ENCODE results near the gene MCC.

The MCC gene

DNA sequence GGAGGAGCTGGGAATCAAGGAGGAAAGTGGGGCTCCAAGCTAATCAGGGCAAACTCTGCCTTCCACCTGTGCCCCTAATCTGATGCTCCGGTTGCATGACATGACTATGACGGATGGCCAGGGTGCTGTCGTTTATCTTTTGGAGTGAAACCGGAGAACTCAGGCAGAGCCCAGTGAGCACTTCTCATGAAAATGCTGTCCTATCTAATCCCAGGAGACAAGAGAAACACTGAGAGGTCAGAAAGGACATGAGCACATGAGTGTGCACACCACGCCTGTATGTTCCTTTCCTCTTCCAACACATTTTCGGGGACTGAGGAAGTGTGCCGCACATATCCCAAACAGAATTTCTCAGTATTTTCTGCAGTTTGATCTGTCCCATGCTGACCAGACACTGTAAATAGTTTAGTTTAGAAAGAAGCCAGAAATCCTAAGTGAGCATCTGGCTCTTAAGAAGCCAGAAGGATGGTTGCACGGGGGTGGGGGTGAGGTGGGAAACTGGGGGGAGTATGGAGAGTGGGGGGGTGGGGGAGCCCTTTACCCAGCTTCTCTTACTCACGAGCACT is 270.6 kb downstream of the MCC start (continued):
- TF ChIP-seq KLF9 (tag by site-specific recombination; IDR thresholded peaks at IDR 0.05; ENCODE audit: low read depth): no peak
- TF ChIP-seq ZNF623 (tag by site-specific recombination; IDR thresholded peaks at IDR 0.05): no peak
- TF ChIP-seq, protein P1, sequence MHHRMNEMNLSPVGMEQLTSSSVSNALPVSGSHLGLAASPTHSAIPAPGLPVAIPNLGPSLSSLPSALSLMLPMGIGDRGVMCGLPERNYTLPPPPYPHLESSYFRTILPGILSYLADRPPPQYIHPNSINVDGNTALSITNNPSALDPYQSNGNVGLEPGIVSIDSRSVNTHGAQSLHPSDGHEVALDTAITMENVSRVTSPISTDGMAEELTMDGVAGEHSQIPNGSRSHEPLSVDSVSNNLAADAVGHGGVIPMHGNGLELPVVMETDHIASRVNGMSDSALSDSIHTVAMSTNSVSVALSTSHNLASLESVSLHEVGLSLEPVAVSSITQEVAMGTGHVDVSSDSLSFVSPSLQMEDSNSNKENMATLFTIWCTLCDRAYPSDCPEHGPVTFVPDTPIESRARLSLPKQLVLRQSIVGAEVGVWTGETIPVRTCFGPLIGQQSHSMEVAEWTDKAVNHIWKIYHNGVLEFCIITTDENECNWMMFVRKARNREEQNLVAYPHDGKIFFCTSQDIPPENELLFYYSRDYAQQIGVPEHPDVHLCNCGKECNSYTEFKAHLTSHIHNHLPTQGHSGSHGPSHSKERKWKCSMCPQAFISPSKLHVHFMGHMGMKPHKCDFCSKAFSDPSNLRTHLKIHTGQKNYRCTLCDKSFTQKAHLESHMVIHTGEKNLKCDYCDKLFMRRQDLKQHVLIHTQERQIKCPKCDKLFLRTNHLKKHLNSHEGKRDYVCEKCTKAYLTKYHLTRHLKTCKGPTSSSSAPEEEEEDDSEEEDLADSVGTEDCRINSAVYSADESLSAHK (tag by site-specific recombination; IDR thresholded peaks at IDR 0.05): no peak
- no peak for TF ChIP-seq SCRT1 (tag by site-specific recombination; IDR thresholded peaks at IDR 0.05; ENCODE audit: borderline replicate concordance)
- no peak for TF ChIP-seq ZNF544 (tag by site-specific recombination; IDR thresholded peaks at IDR 0.05)
- TF ChIP-seq ZNF416 (tag by site-specific recombination; IDR thresholded peaks at IDR 0.05): no peak
- TF ChIP-seq ZNF548 (tag by site-specific recombination; IDR thresholded peaks at IDR 0.05): no peak
- TF ChIP-seq ZFHX2 (tag by site-specific recombination; conservative IDR thresholded peaks at IDR 0.05): no peak
- no peak for TF ChIP-seq ZNF155 (tag by site-specific recombination; IDR thresholded peaks at IDR 0.05)
- TF ChIP-seq, protein P2, sequence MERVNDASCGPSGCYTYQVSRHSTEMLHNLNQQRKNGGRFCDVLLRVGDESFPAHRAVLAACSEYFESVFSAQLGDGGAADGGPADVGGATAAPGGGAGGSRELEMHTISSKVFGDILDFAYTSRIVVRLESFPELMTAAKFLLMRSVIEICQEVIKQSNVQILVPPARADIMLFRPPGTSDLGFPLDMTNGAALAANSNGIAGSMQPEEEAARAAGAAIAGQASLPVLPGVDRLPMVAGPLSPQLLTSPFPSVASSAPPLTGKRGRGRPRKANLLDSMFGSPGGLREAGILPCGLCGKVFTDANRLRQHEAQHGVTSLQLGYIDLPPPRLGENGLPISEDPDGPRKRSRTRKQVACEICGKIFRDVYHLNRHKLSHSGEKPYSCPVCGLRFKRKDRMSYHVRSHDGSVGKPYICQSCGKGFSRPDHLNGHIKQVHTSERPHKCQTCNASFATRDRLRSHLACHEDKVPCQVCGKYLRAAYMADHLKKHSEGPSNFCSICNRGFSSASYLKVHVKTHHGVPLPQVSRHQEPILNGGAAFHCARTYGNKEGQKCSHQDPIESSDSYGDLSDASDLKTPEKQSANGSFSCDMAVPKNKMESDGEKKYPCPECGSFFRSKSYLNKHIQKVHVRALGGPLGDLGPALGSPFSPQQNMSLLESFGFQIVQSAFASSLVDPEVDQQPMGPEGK (tag by site-specific recombination; IDR thresholded peaks at IDR 0.05): peak; percentile 30; the same call in 1 of the 2 replicates
- TF ChIP-seq SETDB1 (IDR thresholded peaks at IDR 0.05; ENCODE audit: insufficient read length, low read length): no peak
- TF ChIP-seq HOXC10 (CRISPR knock-in tag; IDR thresholded peaks at IDR 0.05): no peak
- TF ChIP-seq REPIN1 (tag by site-specific recombination; IDR thresholded peaks at IDR 0.05; ENCODE audit: low read depth): no peak
- TF ChIP-seq ZNF48 (tag by site-specific recombination; IDR thresholded peaks at IDR 0.05): no peak
- TF ChIP-seq ZFP41 (tag by site-specific recombination; IDR thresholded peaks at IDR 0.05; ENCODE audit: borderline replicate concordance): no peak
- no peak for TF ChIP-seq GLIS2 (tag by site-specific recombination; IDR thresholded peaks at IDR 0.05)
- TF ChIP-seq RBAK (tag by site-specific recombination; IDR thresholded peaks at IDR 0.05): no peak
- no peak for TF ChIP-seq ZNF350 (tag by site-specific recombination; IDR thresholded peaks at IDR 0.05)
- TF ChIP-seq, protein P3, sequence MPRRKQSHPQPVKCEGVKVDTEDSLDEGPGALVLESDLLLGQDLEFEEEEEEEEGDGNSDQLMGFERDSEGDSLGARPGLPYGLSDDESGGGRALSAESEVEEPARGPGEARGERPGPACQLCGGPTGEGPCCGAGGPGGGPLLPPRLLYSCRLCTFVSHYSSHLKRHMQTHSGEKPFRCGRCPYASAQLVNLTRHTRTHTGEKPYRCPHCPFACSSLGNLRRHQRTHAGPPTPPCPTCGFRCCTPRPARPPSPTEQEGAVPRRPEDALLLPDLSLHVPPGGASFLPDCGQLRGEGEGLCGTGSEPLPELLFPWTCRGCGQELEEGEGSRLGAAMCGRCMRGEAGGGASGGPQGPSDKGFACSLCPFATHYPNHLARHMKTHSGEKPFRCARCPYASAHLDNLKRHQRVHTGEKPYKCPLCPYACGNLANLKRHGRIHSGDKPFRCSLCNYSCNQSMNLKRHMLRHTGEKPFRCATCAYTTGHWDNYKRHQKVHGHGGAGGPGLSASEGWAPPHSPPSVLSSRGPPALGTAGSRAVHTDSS (tag by site-specific recombination; IDR thresholded peaks at IDR 0.05): no peak
- TF ChIP-seq, protein P4, sequence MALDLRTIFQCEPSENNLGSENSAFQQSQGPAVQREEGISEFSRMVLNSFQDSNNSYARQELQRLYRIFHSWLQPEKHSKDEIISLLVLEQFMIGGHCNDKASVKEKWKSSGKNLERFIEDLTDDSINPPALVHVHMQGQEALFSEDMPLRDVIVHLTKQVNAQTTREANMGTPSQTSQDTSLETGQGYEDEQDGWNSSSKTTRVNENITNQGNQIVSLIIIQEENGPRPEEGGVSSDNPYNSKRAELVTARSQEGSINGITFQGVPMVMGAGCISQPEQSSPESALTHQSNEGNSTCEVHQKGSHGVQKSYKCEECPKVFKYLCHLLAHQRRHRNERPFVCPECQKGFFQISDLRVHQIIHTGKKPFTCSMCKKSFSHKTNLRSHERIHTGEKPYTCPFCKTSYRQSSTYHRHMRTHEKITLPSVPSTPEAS (tag by site-specific recombination; IDR thresholded peaks at IDR 0.05): no peak
- TF ChIP-seq GLI4 (tag by site-specific recombination; IDR thresholded peaks at IDR 0.05): no peak
- no peak for TF ChIP-seq ZBTB20 (tag by site-specific recombination; IDR thresholded peaks at IDR 0.05)
- TF ChIP-seq, protein P5, sequence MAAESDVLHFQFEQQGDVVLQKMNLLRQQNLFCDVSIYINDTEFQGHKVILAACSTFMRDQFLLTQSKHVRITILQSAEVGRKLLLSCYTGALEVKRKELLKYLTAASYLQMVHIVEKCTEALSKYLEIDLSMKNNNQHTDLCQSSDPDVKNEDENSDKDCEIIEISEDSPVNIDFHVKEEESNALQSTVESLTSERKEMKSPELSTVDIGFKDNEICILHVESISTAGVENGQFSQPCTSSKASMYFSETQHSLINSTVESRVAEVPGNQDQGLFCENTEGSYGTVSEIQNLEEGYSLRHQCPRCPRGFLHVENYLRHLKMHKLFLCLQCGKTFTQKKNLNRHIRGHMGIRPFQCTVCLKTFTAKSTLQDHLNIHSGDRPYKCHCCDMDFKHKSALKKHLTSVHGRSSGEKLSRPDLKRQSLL (tag by site-specific recombination; IDR thresholded peaks at IDR 0.05): no peak
- TF ChIP-seq ZNF157 (tag by site-specific recombination; IDR thresholded peaks at IDR 0.05): no peak
- no peak for TF ChIP-seq ZNF146 (tag by site-specific recombination; IDR thresholded peaks at IDR 0.05)
- TF ChIP-seq ZBTB17 (tag by site-specific recombination; IDR thresholded peaks at IDR 0.05): 0 out of 2 replicates have a peak, but pooled peaks have one; percentile 16
- TF ChIP-seq, protein P6, sequence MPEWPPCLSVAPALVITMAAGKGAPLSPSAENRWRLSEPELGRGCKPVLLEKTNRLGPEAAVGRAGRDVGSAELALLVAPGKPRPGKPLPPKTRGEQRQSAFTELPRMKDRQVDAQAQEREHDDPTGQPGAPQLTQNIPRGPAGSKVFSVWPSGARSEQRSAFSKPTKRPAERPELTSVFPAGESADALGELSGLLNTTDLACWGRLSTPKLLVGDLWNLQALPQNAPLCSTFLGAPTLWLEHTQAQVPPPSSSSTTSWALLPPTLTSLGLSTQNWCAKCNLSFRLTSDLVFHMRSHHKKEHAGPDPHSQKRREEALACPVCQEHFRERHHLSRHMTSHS (tag by site-specific recombination; IDR thresholded peaks at IDR 0.05): no peak
- TF ChIP-seq ZNF658 (tag by site-specific recombination; IDR thresholded peaks at IDR 0.05): no peak
- TF ChIP-seq, protein P7, sequence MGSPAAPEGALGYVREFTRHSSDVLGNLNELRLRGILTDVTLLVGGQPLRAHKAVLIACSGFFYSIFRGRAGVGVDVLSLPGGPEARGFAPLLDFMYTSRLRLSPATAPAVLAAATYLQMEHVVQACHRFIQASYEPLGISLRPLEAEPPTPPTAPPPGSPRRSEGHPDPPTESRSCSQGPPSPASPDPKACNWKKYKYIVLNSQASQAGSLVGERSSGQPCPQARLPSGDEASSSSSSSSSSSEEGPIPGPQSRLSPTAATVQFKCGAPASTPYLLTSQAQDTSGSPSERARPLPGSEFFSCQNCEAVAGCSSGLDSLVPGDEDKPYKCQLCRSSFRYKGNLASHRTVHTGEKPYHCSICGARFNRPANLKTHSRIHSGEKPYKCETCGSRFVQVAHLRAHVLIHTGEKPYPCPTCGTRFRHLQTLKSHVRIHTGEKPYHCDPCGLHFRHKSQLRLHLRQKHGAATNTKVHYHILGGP (tag by site-specific recombination; IDR thresholded peaks at IDR 0.05): no peak
- TF ChIP-seq ZNF274 (IDR thresholded peaks at IDR 0.05; ENCODE audit: low read length): no peak
- no peak for TF ChIP-seq ZNF274 (tag by site-specific recombination; IDR thresholded peaks at IDR 0.05; ENCODE audit: borderline replicate concordance)
- TF ChIP-seq ZNF561 (tag by site-specific recombination; IDR thresholded peaks at IDR 0.05; ENCODE audit: borderline replicate concordance): 0 out of 2 replicates have a peak, but pooled peaks have one; percentile 36
